Pancreas (tissue), 10 donors: ENCODE measurements around the gene SETD4. TPM values are rescaled to one million over a fixed set of nuclear protein-coding genes. Genes with fewer than 3 reads are reported as not detected.

ENCODE experiments used
- ATAC-seq, 4 donors: fragments of 200-7000 bp; cut with Tn5 transposase; one replicate each; pipeline versions ENCODE4 v1.8.0 to v1.9.1; 2020; ENCODE audit warnings: mild to moderate bottlenecking in 4 of 4, moderate library complexity in 4 of 4
- DNase-seq, 6 donors: peaks; one replicate each; pipeline ENCODE4 v3.0.0-alpha.2; 2020
- FAIRE-seq: peaks from 2 replicates; lab custom pipeline; 2012; peaks lifted over from hg19 to GRCh38; lab: Jason Lieb, UNC
- H3K27ac ChIP-seq, 4 donors: fragments of 200-600 bp; sonication (generic); 1 replicate in 3 of 4; 2 replicates in 1 of 4; pipeline versions ENCODE4 v1.5.0 to v1.8.0; 2020
- H3K27me3 ChIP-seq, 4 donors: fragments of 200-600 bp; one replicate each; pipeline ENCODE4 v1.8.0; 2021
- H3K36me3 ChIP-seq, 3 donors: fragments of 200-600 bp; sonication (generic) in 1 of 3; one replicate each; pipeline versions ENCODE4 v1.5.0 to v1.8.0; 2020 to 2021
- H3K4me1 ChIP-seq, 3 donors: fragments of 200-600 bp; one replicate each; pipeline ENCODE4 v1.8.0; 2021
- H3K4me3 ChIP-seq, 4 donors: fragments of 200-600 bp; sonication (generic) in 2 of 4; one replicate each; pipeline versions ENCODE4 v1.5.0 to v1.8.0; 2020 to 2021
- H3K9me3 ChIP-seq, 4 donors: fragments of 200-600 bp; one replicate each; pipeline ENCODE4 v1.8.0; 2021
- WGBS, 2 donors: extraction: QIAGEN DNeasy Blood & Tissue Kit; methylation state at CpG; one replicate each; pipeline ENCODE4 v1.1.7; 2013; 5-methylcytosine and 5-hydroxymethylcytosine counted together
- intact Hi-C, 3 donors: fragments of 100-400 bp; cut with DNase I; formaldehyde crosslinking; loops; one replicate each; pipeline versions ENCODE4 v1.11.1 to v1.14.2; 2022
- polyA plus RNA-seq, 2 donors: library from polyadenylated mRNA; stranded (reverse); fragments of 200-250 nt; gene quantifications; one replicate each; pipeline ENCODE4 v1.2.3, GENCODE V29; 2013
- total RNA-seq, 6 donors: library from RNA; stranded (reverse); fragmentation: NEBNext Ultra II Directional in 4 of 6; extraction: Animal tissue kit (Norgen Biotek cat#: 25700) in 4 of 6; gene quantifications; one replicate each; pipeline versions ENCODE4 v1.2.1 to v1.2.4, GENCODE V29; 2021 to 2023
- TF ChIP-seq, protein P1 (sequence below), 4 donors: fragments of 200-600 bp; sonication (generic) in 3 of 4; IDR thresholded peaks; one replicate each; pipeline versions ENCODE4 v1.5.0 to v1.8.0; 2021; ENCODE audit warnings: antibody characterized with exemption in 4 of 4
- donor health status: healthy with polysubstance abuse.
- donor health status: DM: no; HTN: no; CAD: no; lungs with moderate emphysema.
- donor health status: DM: no; HTN: no; CAD: no.
- donor health status: control.
- donor health status: control.
- donor health status: Bipolar disorder and iron deficiency.
- donor health status: DM: yes; HTN: yes; CAD: no.
- donor health status: DM: no; HTN: no; CAD: no.
- donor health status: DM: no; HTN: no; CAD: no.
- donor health status: DM: yes; HTN: yes; CAD: no.

Gene SETD4
- total and polyA plus RNA-seq, 8 donors: 5.7 to 16.8 (median 8.7) TPM

DNA sequence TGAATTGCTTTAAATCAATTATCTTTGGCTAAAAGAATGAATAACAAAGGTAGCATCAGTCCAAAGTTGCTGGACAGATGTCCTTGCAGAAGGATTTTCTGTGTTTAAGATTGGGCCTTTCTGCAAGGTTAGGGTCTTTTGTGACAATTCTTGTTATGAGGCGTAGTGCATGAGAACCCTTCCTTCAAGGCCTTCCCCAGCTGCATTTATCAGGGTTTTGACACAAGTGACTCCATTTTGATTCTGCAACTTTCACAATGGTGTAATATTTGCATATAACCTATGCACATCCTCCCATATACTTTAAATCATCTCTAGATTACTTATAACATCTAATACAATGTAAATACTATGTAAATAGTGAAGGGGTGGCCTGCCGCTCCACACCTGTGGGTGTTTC, 1.1 kb upstream of the SETD4 start:
- intact Hi-C loops: no loop called here
- Histone ChIP-seq H3K4me3 (no peak overlapping the region), H3K36me3 (peaks cover 2 to 8% (median 5%) of the 10 kb centered on the region in 3 donors), H3K27me3 (no peaks in the 10 kb centered on the region), H3K9me3 (no peaks in the 10 kb centered on the region), H3K4me1 (peaks cover 8 to 10% (median 9%) of the 10 kb centered on the region in 3 donors), H3K27ac (no peak overlapping the region)
- 96 to 98% methylated on average over 2 of the region's 2 CpGs for WGBS, 2 donors
- ATAC-seq (no peak), DNase-seq (no peak), FAIRE-seq (no peak)
- TF ChIP-seq, protein P1, sequence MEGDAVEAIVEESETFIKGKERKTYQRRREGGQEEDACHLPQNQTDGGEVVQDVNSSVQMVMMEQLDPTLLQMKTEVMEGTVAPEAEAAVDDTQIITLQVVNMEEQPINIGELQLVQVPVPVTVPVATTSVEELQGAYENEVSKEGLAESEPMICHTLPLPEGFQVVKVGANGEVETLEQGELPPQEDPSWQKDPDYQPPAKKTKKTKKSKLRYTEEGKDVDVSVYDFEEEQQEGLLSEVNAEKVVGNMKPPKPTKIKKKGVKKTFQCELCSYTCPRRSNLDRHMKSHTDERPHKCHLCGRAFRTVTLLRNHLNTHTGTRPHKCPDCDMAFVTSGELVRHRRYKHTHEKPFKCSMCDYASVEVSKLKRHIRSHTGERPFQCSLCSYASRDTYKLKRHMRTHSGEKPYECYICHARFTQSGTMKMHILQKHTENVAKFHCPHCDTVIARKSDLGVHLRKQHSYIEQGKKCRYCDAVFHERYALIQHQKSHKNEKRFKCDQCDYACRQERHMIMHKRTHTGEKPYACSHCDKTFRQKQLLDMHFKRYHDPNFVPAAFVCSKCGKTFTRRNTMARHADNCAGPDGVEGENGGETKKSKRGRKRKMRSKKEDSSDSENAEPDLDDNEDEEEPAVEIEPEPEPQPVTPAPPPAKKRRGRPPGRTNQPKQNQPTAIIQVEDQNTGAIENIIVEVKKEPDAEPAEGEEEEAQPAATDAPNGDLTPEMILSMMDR (IDR thresholded peaks at IDR 0.05): no peak

DNA sequence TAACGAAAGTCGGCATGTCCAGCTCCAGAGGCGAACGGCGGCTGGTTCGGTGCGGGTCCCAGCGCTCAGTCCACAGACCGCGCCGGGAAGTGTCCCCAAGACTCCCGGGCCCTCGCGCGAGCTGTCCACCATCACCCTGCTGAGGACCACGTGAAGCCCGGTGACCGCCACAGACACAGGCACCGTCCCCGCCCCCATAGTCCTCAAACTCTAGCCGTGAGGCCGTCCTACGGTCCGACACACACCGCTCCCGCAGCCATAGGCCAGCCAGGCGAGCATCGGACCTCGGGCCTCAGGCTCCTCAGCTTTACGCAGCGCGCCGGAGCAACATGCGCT, 535 bp downstream of the SETD4 start:
- WGBS, 2 donors: 0 to 1% methylated on average over 34 of the region's 34 CpGs
- H3K27ac ChIP-seq: peak overlapping the region; percentile 74 to 94 (median 87)

DNA sequence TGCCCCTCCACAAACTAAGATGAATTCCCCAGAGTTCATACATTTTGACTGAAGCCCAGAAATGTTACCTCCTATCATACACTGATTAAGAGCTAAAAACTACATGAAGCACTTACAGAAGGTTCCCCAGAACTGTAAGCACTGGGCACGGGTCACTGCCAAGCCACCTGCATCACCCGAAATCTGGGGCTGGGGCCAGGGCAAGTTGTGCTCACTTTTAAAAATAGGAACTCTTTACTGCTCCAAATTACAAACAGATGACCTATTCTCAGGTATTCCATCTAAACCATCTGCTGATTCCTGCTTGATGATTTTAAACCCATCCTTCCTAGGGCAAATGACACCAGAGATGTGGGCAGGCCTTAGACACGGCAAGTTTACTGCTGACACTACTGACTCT, 4.8 kb downstream of the SETD4 start:
- Histone ChIP-seq H3K4me3 (no peak overlapping the region), H3K27me3 (no peaks in the 10 kb centered on the region), H3K36me3 (peaks cover 7 to 47% (median 13%) of the 10 kb centered on the region in 3 donors), H3K9me3 (no peaks in the 10 kb centered on the region), H3K4me1 (peaks cover 8 to 10% (median 9%) of the 10 kb centered on the region in 3 donors), H3K27ac (no peak overlapping the region)
- intact Hi-C loops: no loop called here
- 89 to 92% methylated on average over 3 of the region's 3 CpGs for WGBS, 2 donors
- no peak for ATAC-seq
- TF ChIP-seq, protein P1 (IDR thresholded peaks at IDR 0.05): no peak
- DNase-seq: no peak
- FAIRE-seq: no peak

More for the DNA sequence above, 535 bp downstream of the SETD4 start:
- peaks cover 8 to 10% (median 9%) of the 10 kb centered on the region in 3 donors for H3K4me1 ChIP-seq
- peak overlapping the region; percentile 70 to 91 (median 82) for H3K4me3 ChIP-seq
- DNase-seq (peak in 4 of 6 donors; percentile 36 to 79 (median 55)), FAIRE-seq (no peak), ATAC-seq (peak; percentile 29 to 61 (median 50))
- no peaks in the 10 kb centered on the region for H3K9me3 ChIP-seq
- intact Hi-C loops: no loop called here
- no peaks in the 10 kb centered on the region for H3K27me3 ChIP-seq
- H3K36me3 ChIP-seq: peaks cover 7 to 24% (median 8%) of the 10 kb centered on the region in 3 donors
- TF ChIP-seq, protein P1 (IDR thresholded peaks at IDR 0.05): no peak

DNA sequence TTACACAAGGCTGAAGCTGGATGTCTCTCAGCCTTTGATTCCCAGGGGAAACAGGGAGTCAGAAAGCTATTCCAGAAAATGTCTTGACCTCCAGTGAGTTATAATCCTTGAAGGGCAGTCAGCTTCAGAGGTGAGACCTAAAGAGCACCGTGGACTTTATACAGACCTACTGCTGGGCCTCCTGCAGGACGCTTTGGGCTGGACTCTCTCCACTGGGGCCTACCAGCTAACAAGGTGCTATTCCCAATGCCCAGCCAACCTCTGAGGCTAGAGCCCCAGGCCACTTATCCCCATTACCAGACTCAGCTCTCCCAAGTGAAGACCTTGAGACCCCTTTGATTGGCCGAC, 6.6 kb downstream of the SETD4 start:
- Histone ChIP-seq H3K4me1 (peaks cover 0 to 2% (median 0%) of the 10 kb centered on the region in 3 donors), H3K9me3 (no peaks in the 10 kb centered on the region), H3K27me3 (no peaks in the 10 kb centered on the region), H3K4me3 (no peak overlapping the region), H3K36me3 (peaks cover 7 to 50% (median 13%) of the 10 kb centered on the region in 3 donors), H3K27ac (no peak overlapping the region)
- FAIRE-seq (no peak), DNase-seq (no peak), ATAC-seq (no peak)
- 76 to 90% methylated on average over 3 of the region's 3 CpGs for WGBS, 2 donors
- intact Hi-C loops: no loop called here
- TF ChIP-seq, protein P1 (IDR thresholded peaks at IDR 0.05): no peak

DNA sequence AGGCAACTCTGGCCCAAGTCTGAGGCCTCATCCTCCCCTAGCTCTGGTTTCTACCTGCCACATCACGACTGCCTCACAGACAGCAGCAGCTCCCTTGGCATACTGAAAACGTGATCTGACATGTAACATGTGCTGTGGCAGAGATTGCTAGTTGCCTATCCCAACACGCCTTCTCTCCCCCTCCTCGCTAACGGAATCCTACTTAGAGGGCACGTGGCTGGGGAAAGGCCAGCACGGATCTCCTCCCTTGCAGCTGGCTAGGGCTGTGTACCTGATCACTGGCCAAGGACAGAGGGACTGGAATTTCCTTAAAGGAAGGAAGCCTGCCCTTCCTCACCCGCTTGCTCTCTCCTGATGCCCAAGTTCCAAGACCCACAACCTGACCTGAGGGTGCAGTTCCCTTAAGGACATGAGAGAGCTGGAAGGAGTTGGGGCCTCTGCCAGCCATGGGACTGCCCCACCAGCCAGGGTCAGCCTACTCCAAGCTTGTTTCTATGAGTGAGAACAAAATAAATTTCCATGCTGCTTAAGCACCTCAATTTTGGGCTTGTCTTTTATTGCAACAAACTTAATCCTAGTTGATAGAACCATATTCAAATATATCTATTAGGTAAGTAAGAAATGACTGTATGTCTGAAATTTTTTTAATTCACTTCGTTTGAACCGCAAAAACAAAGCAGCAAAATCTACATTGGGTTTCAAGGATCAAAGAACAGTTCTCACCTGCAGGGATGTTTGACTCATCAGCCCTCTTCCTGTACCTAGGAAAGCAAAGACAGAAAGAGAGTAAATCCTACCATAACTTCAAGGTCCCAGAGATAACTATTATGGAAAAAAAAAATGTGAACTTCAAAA, 7.2 kb downstream of the SETD4 start:
- no peak for DNase-seq
- no peak for FAIRE-seq
- WGBS, 2 donors: 84 to 85% methylated on average over 10 of the region's 10 CpGs
- Histone ChIP-seq H3K9me3 (no peaks in the 10 kb centered on the region), H3K4me3 (no peak overlapping the region), H3K36me3 (peaks cover 7 to 50% (median 13%) of the 10 kb centered on the region in 3 donors), H3K27ac (no peak overlapping the region), H3K4me1 (no peaks in the 10 kb centered on the region), H3K27me3 (no peaks in the 10 kb centered on the region)
- intact Hi-C loops: no loop called here
- TF ChIP-seq, protein P1 (IDR thresholded peaks at IDR 0.05): no peak
- ATAC-seq: no peak
